ENCODE results near the gene NAT16. TPM values are rescaled to one million over a fixed set of nuclear protein-coding genes. Genes with fewer than 3 reads are reported as not detected.
"Not testable (repeated sequence)": the region's sequence is repeated elsewhere in the genome, so short reads cannot be mapped to it uniquely, and the experiment has no call there.

NAT16 gene
- polyA plus RNA-seq, 1 experiment = 0.02 TPM

DNA sequence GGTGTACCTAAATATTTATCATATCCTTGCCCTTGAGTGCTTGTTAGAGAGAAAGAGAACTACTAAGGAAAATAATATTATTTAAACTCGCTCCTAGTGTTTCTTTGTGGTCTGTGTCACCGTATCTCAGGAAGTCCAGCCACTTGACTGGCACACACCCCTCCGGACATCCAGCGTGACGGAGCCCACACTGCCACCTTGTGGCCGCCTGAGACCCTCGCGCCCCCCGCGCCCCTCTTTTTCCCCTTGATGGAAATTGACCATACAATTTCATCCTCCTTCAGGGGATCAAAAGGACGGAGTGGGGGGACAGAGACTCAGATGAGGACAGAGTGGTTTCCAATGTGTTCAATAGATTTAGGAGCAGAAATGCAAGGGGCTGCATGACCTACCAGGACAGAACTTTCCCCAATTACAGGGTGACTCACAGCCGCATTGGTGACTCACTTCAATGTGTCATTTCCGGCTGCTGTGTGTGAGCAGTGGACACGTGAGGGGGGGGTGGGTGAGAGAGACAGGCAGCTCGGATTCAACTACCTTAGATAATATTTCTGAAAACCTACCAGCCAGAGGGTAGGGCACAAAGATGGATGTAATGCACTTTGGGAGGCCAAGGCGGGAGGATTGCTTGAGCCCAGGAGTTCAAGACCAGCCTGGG, 41.8 kb downstream of the NAT16 start:
- Histone ChIP-seq H3K4me3 (ENCODE audit: low read depth, low read length) (no peak overlapping the region), H3K27ac (ENCODE audit: low read depth, low read length) (peak overlapping the region; percentile 81), H3K9me3 (ENCODE audit: control insufficient read depth, insufficient read depth, low read length) (no peaks in the 10 kb centered on the region), H3K27me3 (ENCODE audit: control insufficient read depth, insufficient read depth, low read length) (no peaks in the 10 kb centered on the region)
- TF ChIP-seq, protein P1, sequence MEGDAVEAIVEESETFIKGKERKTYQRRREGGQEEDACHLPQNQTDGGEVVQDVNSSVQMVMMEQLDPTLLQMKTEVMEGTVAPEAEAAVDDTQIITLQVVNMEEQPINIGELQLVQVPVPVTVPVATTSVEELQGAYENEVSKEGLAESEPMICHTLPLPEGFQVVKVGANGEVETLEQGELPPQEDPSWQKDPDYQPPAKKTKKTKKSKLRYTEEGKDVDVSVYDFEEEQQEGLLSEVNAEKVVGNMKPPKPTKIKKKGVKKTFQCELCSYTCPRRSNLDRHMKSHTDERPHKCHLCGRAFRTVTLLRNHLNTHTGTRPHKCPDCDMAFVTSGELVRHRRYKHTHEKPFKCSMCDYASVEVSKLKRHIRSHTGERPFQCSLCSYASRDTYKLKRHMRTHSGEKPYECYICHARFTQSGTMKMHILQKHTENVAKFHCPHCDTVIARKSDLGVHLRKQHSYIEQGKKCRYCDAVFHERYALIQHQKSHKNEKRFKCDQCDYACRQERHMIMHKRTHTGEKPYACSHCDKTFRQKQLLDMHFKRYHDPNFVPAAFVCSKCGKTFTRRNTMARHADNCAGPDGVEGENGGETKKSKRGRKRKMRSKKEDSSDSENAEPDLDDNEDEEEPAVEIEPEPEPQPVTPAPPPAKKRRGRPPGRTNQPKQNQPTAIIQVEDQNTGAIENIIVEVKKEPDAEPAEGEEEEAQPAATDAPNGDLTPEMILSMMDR (IDR thresholded peaks at IDR 0.05; ENCODE audit: low read depth, low read length) = peak; percentile 69
- DNase-seq (ENCODE audit: low read depth, low spot score) = peak; percentile 89
- ChIA-PET CTCF (interaction anchor here (0.6 to 3.2 kb wide), 8 partner anchors 9 to 54 kb away, joined by 3 to 12 read pairs (median 4); partner anchors contain the start of genes SERPINE1, TRIM56 and VGF), POLR2A (interaction anchor here (0.5 to 1.1 kb wide), 3 partner anchors 12 to 21 kb away, joined by 4 to 12 read pairs (median 5); partner anchors contain the start of gene SERPINE1)

DNA sequence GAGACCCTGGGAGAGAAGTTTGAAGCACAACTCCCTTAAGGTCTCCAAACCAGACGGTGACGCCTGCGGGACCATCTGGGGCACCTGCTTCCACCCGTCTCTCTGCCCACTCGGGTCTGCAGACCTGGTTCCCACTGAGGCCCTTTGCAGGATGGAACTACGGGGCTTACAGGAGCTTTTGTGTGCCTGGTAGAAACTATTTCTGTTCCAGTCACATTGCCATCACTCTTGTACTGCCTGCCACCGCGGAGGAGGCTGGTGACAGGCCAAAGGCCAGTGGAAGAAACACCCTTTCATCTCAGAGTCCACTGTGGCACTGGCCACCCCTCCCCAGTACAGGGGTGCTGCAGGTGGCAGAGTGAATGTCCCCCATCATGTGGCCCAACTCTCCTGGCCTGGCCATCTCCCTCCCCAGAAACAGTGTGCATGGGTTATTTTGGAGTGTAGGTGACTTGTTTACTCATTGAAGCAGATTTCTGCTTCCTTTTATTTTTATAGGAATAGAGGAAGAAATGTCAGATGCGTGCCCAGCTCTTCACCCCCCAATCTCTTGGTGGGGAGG, 42.4 kb downstream of the NAT16 start:
- CTCF ChIA-PET = interaction anchor here (0.6 to 3.2 kb wide), 7 partner anchors 10 to 53 kb away, joined by 3 to 12 read pairs (median 3); partner anchors contain the start of genes SERPINE1, TRIM56 and VGF
- POLR2A ChIA-PET = interaction anchor here (1.1 kb wide), 1 partner anchor 20 kb away, joined by 4 read pairs; no protein-coding TSS in a partner anchor
- TF ChIP-seq, protein P1 (IDR thresholded peaks at IDR 0.05; ENCODE audit: low read depth, low read length) = no peak
- Histone ChIP-seq H3K9me3 (ENCODE audit: control insufficient read depth, insufficient read depth, low read length) (no peaks in the 10 kb centered on the region), H3K27ac (ENCODE audit: low read depth, low read length) (peak overlapping the region; percentile 81), H3K27me3 (ENCODE audit: control insufficient read depth, insufficient read depth, low read length) (no peaks in the 10 kb centered on the region), H3K4me3 (ENCODE audit: low read depth, low read length) (no peak overlapping the region)
- DNase-seq (ENCODE audit: low read depth, low spot score) = no peak

DNA sequence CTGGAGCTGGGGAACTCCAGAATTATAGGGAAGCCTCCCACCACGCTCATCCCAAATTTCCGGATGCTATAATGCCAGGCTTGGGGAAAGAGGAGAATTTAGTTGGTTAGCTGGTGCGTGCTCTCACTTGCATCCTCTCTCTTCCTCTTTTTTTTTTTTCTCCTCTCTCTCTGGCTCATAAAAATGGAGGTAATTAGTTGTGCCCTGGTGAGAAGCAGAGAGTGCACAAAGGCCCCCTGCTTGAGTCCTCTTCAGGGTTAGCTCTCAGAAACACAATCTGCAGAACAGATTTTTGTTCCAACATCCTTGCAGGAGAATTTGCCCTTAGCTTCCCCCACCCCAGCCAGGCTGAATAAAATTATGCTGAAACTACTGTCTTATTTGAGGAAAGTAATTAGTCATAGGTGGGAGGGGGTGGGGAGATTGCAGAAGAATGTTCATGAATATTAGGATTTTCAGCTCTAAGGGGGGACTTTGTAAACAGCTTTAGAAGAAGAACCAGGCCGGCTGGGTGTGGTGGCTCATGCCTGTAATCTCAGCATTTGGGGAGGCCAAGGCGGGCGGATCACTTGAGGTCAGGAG, 45.6 kb downstream of the NAT16 start:
- ChIA-PET CTCF (interaction anchor here (0.7 to 3.1 kb wide), 5 partner anchors 10 to 58 kb away, joined by 5 to 26 read pairs (median 10); partner anchors contain the start of gene AP1S1), POLR2A (interaction anchor here (0.5 to 2.9 kb wide), 8 partner anchors 12 to 49 kb away, joined by 3 to 12 read pairs (median 4); partner anchors contain the start of gene TRIM56)
- no peak overlapping the region for H3K4me3 ChIP-seq (ENCODE audit: low read depth, low read length)

DNA sequence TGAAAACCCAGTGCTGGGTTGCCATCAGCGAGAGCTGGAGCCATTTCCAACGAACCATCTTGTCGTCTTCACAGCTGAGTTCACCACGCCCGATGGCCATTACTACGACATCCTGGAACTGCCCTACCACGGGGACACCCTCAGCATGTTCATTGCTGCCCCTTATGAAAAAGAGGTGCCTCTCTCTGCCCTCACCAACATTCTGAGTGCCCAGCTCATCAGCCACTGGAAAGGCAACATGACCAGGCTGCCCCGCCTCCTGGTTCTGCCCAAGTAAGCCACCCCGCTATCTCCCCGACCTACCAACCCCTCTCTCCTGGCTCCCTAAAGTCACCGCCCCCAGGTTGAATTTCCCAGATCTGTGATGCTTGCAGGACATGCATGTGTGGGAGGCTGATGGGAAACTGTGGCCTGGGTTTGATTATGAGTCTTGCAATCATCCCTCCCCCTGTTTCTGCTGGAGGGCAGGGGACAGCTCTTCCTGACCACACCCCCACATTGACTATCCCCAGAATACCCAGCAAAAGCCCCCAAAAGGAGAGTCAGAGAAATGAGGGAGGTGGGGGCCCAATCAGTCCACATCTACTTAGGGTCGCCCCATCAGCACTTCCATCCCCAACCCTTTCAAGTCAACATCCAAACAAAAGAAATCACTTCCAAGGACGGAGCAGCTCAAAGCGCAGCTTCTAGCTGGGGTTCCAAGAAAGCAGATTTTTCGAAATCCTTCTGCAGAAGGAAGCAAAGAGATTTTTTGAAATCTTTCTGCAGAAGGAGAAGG, 46.3 kb downstream of the NAT16 start:
- ChIA-PET CTCF (interaction anchor here (1.7 to 3.1 kb wide), 4 partner anchors 10 to 59 kb away, joined by 5 to 26 read pairs (median 10); no protein-coding TSS in a partner anchor), POLR2A (interaction anchor here (0.9 to 2.9 kb wide), 6 partner anchors 11 to 48 kb away, joined by 3 to 12 read pairs (median 4); partner anchors contain the start of gene TRIM56)
- Histone ChIP-seq H3K27ac (ENCODE audit: low read depth, low read length) (peak overlapping the region; percentile 52), H3K4me3 (ENCODE audit: low read depth, low read length) (0 out of 2 replicates have a peak overlapping the region, but pooled peaks have one; percentile 2), H3K27me3 (ENCODE audit: control insufficient read depth, insufficient read depth, low read length) (no peaks in the 10 kb centered on the region), H3K9me3 (ENCODE audit: control insufficient read depth, insufficient read depth, low read length) (peaks cover 3% of the 10 kb centered on the region; the same call in 1 of the 2 replicates)
- no peak for DNase-seq (ENCODE audit: low read depth, low spot score)
- TF ChIP-seq, protein P1 (IDR thresholded peaks at IDR 0.05; ENCODE audit: low read depth, low read length) = no peak

More for the DNA sequence above, 45.6 kb downstream of the NAT16 start:
- Histone ChIP-seq H3K27me3 (ENCODE audit: control insufficient read depth, insufficient read depth, low read length) (no peaks in the 10 kb centered on the region), H3K9me3 (ENCODE audit: control insufficient read depth, insufficient read depth, low read length) (peaks cover 3% of the 10 kb centered on the region; the same call in 1 of the 2 replicates), H3K27ac (ENCODE audit: low read depth, low read length) (peak overlapping the region; percentile 34)
- TF ChIP-seq, protein P1 (IDR thresholded peaks at IDR 0.05; ENCODE audit: low read depth, low read length) = no peak
- DNase-seq (ENCODE audit: low read depth, low spot score) = no peak

DNA sequence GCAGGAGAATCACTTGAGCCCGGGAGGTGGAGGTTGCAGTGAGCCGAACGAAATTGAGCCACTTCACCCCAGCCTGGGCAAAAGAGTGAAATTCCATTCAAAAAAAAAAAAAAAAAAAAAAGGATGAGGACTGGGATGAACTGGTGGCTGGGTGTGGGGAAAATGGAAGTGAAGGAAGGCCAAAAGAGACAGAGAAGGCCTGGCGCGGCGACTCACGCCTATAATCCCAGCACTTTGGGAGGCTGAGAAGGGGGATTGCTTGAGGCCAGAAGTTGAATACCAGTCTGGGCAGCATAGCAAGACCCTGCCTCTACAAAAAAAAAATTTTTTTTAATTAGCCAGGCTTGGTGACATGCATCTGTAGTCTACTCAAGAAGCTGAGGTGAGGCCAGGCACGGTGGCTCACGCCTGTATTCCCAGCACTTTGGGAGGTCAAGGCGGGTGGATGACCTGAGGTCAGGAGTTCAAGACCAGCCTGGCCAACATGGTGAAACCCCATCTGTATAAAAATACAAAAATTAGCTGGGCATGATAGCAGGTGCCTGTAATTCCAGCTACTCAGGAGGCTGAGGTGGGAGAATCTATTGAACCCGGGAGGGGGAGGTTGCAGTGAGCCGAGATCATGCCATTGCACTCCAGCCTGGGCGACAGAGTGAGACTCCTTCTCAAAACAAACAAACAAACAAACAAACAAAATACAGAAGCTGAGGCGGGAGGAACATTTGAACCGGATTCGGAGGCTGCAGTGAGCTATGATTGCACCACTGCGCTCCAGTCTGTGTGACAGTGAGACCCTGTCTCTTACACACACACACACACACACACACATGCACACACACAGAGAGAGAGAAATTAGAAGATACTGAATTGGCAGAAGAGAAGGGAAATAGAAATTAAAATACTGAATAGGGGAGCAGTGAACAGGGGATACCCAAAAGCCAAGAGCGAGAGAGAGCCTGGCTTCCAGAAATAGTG, 47.2 kb downstream of the NAT16 start:
- ChIA-PET POLR2A (interaction anchor here (2.9 kb wide), 1 partner anchor 10 kb away, joined by 12 read pairs; no protein-coding TSS in a partner anchor), CTCF (interaction anchor here (2.3 to 3.1 kb wide), 3 partner anchors 11 to 60 kb away, joined by 10 to 26 read pairs (median 10); no protein-coding TSS in a partner anchor)
- not testable (repeated sequence) for DNase-seq (ENCODE audit: low read depth, low spot score); H3K9me3 ChIP-seq (ENCODE audit: control insufficient read depth, insufficient read depth, low read length); H3K27me3 ChIP-seq (ENCODE audit: control insufficient read depth, insufficient read depth, low read length)
- peak overlapping the region; percentile 52 for H3K27ac ChIP-seq (ENCODE audit: low read depth, low read length)
- 0 out of 2 replicates have a peak overlapping the region, but pooled peaks have one; percentile 2 for H3K4me3 ChIP-seq (ENCODE audit: low read depth, low read length)

Measured in AG04450 (cell line).